Glomerular endothelial cell (primary cell): ENCODE measurements around the gene COL6A2. TPM values are rescaled to one million over a fixed set of nuclear protein-coding genes. Genes with fewer than 3 reads are reported as not detected.
"Not testable (repeated sequence)": the region's sequence is repeated elsewhere in the genome, so short reads cannot be mapped to it uniquely, and the experiment has no call there.

Experiments
- DNase-seq: peaks from one replicate; pipeline ENCODE4 v3.0.0-alpha.2; 2011; ENCODE audit warnings: low read depth, low spot score; ENCODE audit errors: extremely low read depth
- total RNA-seq: library from RNA; depleted of rRNA; stranded (reverse); fragments of >200 nt; gene quantifications from 2 replicates; pipeline ENCODE4 v1.2.3, GENCODE V29; 2015

Gene COL6A2
- total RNA-seq, 1 donor from 2014 or later = 110 TPM

GRCh38 chr21:46137908-46138307 lies 40.0 kb downstream of the COL6A2 start:
- no peak for DNase-seq

- no peak for DNase-seq
These were observed 40.6 kb downstream of the COL6A2 start for GRCh38 chr21:46138383-46138970.

GRCh38 chr21:46139686-46140085 lies 41.8 kb downstream of the COL6A2 start:
- DNase-seq = no peak

GRCh38 chr21:46140352-46141003 lies 42.6 kb downstream of the COL6A2 start:
- not testable (repeated sequence) for DNase-seq

GRCh38 chr21:46141767-46142581 lies 44.1 kb downstream of the COL6A2 start:
- DNase-seq = no peak

- DNase-seq = no peak
These were observed 44.9 kb downstream of the COL6A2 start for GRCh38 chr21:46142582-46143473.

GRCh38 chr21:46144464-46145070 lies 46.7 kb downstream of the COL6A2 start:
- no peak for DNase-seq

GRCh38 chr21:46145159-46145839 lies 47.4 kb downstream of the COL6A2 start:
- no peak for DNase-seq

GRCh38 chr21:46145840-46146691 lies 48.2 kb downstream of the COL6A2 start:
- no peak for DNase-seq

- DNase-seq = no peak
These were observed 48.9 kb downstream of the COL6A2 start for GRCh38 chr21:46146856-46147255.

GRCh38 chr21:46147429-46147828 lies 49.5 kb downstream of the COL6A2 start:
- not testable (repeated sequence) for DNase-seq

GRCh38 chr21:46148106-46148505 lies 50.2 kb downstream of the COL6A2 start:
- DNase-seq = no peak

GRCh38 chr21:46149205-46149901 lies 51.4 kb downstream of the COL6A2 start:
- DNase-seq = no peak

- DNase-seq = no peak
These were observed 52.2 kb downstream of the COL6A2 start for GRCh38 chr21:46150073-46150472.

- no peak for DNase-seq
These were observed 52.7 kb downstream of the COL6A2 start for GRCh38 chr21:46150491-46151121.

GRCh38 chr21:46151261-46151988 lies 53.5 kb downstream of the COL6A2 start:
- DNase-seq = no peak
